Measurements from ENCODE around the gene SLC35B2. TPM values are rescaled to one million over a fixed set of nuclear protein-coding genes. Genes with fewer than 3 reads are reported as not detected.

SLC35B2 gene
- total and polyA plus RNA-seq, 9 donors, result 19.7 to 41.0 (median 27.1) TPM

- no peak overlapping the region for H3K4me3 ChIP-seq
- H3K27me3 ChIP-seq, result no peaks in the 10 kb centered on the region
- H3K36me3 ChIP-seq, result peaks cover 2% of the 10 kb centered on the region
- TF ChIP-seq CTCF (IDR thresholded peaks at IDR 0.05) (no peak), POLR2A (IDR thresholded peaks at IDR 0.05) (no peak), EP300 (IDR thresholded peaks at IDR 0.05) (no peak)
- intact Hi-C loops (cut with DNase I), result no loop called here
- H3K4me1 ChIP-seq (ENCODE audit: insufficient read depth), result peaks cover 16% of the 10 kb centered on the region
- H3K9me3 ChIP-seq, result no peaks in the 10 kb centered on the region
- no peak overlapping the region for H3K27ac ChIP-seq
- WGBS, 3 donors, result 56 to 67% (median 61%) methylated on average over 6 of the region's 6 CpGs
- DNase-seq, result no peak
These were observed 7.1 kb downstream of the SLC35B2 start for GRCh38 chr6:44250067-44250717.

- DNase-seq, result peak in 1 of 5 donors; percentile 19
- H3K4me1 ChIP-seq (ENCODE audit: insufficient read depth), result peaks cover 16% of the 10 kb centered on the region
- no peak overlapping the region for H3K4me3 ChIP-seq
- peaks cover 2% of the 10 kb centered on the region for H3K36me3 ChIP-seq
- no peaks in the 10 kb centered on the region for H3K27me3 ChIP-seq
- intact Hi-C loops (cut with DNase I), result no loop called here
- no peak for TF ChIP-seq POLR2A (IDR thresholded peaks at IDR 0.05)
- TF ChIP-seq EP300 (IDR thresholded peaks at IDR 0.05), result no peak
- no peak for TF ChIP-seq CTCF (IDR thresholded peaks at IDR 0.05)
- H3K27ac ChIP-seq, result no peak overlapping the region
- 61 to 75% (median 70%) methylated on average over 9 of the region's 9 CpGs for WGBS, 3 donors
- no peaks in the 10 kb centered on the region for H3K9me3 ChIP-seq
These were observed 8.1 kb downstream of the SLC35B2 start for GRCh38 chr6:44249082-44249748.

GRCh38 chr6:44248579-44248978, 8.7 kb downstream of the SLC35B2 start:
- DNase-seq, result no peak
- H3K4me3 ChIP-seq, result no peak overlapping the region
- H3K27ac ChIP-seq, result peak overlapping the region in 1 of 2 donors; percentile 95
- WGBS, 3 donors, result 0 to 17% (median 0%) methylated on average over 1 of the region's 1 CpG
- TF ChIP-seq EP300 (IDR thresholded peaks at IDR 0.05), result no peak
- TF ChIP-seq CTCF (IDR thresholded peaks at IDR 0.05), result no peak
- no peak for TF ChIP-seq POLR2A (IDR thresholded peaks at IDR 0.05)
- intact Hi-C loops (cut with DNase I), result no loop called here
- no peaks in the 10 kb centered on the region for H3K27me3 ChIP-seq
- no peaks in the 10 kb centered on the region for H3K9me3 ChIP-seq
- peaks cover 2% of the 10 kb centered on the region for H3K36me3 ChIP-seq
- peaks cover 16% of the 10 kb centered on the region for H3K4me1 ChIP-seq (ENCODE audit: insufficient read depth)

GRCh38 chr6:44247338-44248302, 9.7 kb downstream of the SLC35B2 start:
- intact Hi-C loops (cut with DNase I), result no loop called here
- Histone ChIP-seq H3K36me3 (peaks cover 2% of the 10 kb centered on the region), H3K9me3 (no peaks in the 10 kb centered on the region), H3K27ac (peak overlapping the region; percentile 95 to 99), H3K4me3 (peak overlapping the region; percentile 86), H3K27me3 (no peaks in the 10 kb centered on the region), H3K4me1 (ENCODE audit: insufficient read depth) (peaks cover 16% of the 10 kb centered on the region)
- TF ChIP-seq CTCF (IDR thresholded peaks at IDR 0.05), result no peak
- peak; percentile 6 for TF ChIP-seq POLR2A (IDR thresholded peaks at IDR 0.05)
- TF ChIP-seq EP300 (IDR thresholded peaks at IDR 0.05), result no peak
- WGBS, 3 donors, result 0% methylated on average over 50 to 52 of the region's 52 CpGs
- DNase-seq, result peak; percentile 63 to 79 (median 76)

Measured in ovary (tissue), 9 donors.